Measurements from ENCODE around the gene GNG4.

DNA sequence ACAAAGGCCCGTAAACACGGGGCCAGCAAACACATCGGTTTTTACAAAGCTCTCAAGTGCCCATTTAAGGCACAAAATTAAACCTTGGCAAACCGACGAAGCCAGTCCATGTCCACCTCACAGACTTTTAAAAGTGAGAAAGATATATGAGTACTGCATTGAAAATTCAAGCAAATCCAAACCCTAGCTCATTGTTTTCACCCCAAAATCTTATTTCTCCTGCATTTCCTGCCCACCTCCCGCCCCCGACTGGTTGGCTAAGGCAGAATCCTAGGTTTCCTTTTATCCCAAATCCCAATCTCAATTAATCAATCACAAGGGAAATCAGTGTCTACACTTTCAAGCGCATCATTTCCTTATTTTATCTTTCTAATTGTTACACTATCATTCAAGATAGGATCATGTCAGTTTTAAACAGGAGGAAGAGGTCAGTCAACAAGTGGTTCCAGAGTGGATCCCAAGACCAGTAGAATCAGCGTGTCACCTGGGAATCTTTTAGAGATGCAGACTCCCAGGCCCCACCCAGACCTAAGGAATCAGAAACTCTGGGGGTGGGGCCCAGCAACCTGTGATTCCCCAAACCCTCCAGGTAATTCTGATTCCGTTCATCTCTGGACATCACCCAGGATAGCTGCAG, 1.7 kb upstream of the GNG4 start:
- TF ChIP-seq, protein P1, sequence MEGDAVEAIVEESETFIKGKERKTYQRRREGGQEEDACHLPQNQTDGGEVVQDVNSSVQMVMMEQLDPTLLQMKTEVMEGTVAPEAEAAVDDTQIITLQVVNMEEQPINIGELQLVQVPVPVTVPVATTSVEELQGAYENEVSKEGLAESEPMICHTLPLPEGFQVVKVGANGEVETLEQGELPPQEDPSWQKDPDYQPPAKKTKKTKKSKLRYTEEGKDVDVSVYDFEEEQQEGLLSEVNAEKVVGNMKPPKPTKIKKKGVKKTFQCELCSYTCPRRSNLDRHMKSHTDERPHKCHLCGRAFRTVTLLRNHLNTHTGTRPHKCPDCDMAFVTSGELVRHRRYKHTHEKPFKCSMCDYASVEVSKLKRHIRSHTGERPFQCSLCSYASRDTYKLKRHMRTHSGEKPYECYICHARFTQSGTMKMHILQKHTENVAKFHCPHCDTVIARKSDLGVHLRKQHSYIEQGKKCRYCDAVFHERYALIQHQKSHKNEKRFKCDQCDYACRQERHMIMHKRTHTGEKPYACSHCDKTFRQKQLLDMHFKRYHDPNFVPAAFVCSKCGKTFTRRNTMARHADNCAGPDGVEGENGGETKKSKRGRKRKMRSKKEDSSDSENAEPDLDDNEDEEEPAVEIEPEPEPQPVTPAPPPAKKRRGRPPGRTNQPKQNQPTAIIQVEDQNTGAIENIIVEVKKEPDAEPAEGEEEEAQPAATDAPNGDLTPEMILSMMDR (IDR thresholded peaks at IDR 0.05): no peak
- no peak for TF ChIP-seq POLR2A (IDR thresholded peaks at IDR 0.05)
- no peak for TF ChIP-seq EP300 (IDR thresholded peaks at IDR 0.05)

Data from tibial nerve (tissue), 4 donors.